Keratinocyte (primary cell): Measurements from ENCODE around the gene COA4.

ENCODE experiments used
- CTCF ChIP-seq, 3 experiments: IDR thresholded peaks in 1 of 3; conservative IDR thresholded peaks in 1 of 3; optimal IDR thresholded peaks in 1 of 3; 2 replicates in 2 of 3; 3 replicates in 1 of 3; pipeline versions ENCODE3 to v1.5.1; 2011; ENCODE audit warnings: low read length in 3 of 3, mild to moderate bottlenecking in 3 of 3, moderate library complexity in 2 of 3, control low read depth in 1 of 3, inconsistent platforms in 1 of 3; ENCODE audit not compliant: insufficient read depth in 2 of 3; ENCODE audit errors: extremely low read depth in 1 of 3
- EZH2 ChIP-seq: IDR thresholded peaks from one replicate; pipeline ENCODE4 v1.6.1; 2012; ENCODE audit warnings: inconsistent platforms, mild to moderate bottlenecking, low read length, moderate library complexity

DNA sequence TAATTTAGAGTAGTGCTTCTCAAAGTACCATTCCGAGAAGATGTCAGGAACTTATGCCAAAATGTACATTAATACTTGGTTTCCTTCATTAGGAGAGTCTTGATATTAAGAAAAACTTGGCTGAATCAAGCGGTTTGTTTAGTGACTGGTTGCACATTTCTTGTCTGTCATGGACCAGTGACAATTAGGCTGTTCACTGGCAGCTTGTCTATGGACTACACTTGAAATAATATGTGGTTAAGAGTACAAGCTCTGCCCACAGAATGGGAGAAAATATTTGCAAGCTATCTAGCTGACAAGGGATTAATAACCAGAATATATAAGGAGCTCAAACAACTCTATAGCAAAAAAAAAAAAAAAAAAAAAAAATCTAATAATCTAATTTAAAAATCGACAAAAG lies 24.6 kb downstream of the COA4 start:
- TF ChIP-seq CTCF (optimal IDR thresholded peaks at IDR 0.05 in 1 of 3, IDR thresholded peaks at IDR 0.05 in 1 of 3, conservative IDR thresholded peaks at IDR 0.05 in 1 of 3; ENCODE audit: extremely low read depth in 1 of 3, insufficient read depth in 2 of 3, low read length in 3 of 3) (no peak), EZH2 (no peak)
